ENCODE data around the gene CPSF6. TPM values are rescaled to one million over a fixed set of nuclear protein-coding genes. Genes with fewer than 3 reads are reported as not detected.

Gene CPSF6
- total RNA-seq, 1 experiment from 2014 or later, result 167 TPM

DNA sequence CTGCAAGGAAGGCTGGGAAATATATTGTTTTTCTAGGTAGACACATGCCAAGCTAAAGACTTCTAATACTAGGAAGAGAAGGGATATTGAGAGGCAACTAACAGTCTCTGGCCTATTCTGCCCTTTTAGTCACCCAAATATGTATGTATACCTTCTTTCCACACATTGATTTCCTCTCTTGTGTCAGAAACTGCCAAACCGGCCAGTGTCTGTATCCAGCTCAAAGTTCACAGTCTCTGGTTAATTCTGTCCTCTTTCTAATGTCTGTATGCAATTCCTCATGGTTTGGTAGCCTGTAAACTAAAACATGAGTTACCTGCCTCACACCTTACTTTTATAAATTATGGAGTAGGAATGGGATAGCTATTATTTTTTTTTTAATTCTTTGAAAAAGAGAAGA is 25.2 kb upstream of the CPSF6 start:
- Histone ChIP-seq H3K9me3 (ENCODE audit: low read depth, low read length, poor library complexity, severe bottlenecking) (no peaks in the 10 kb centered on the region), H3K27me3 (replicated peaks; ENCODE audit: insufficient read depth, low read depth, low read length, poor library complexity) (no peaks in the 10 kb centered on the region), H3K4me3 (ENCODE audit: low read depth, low read length, poor library complexity, severe bottlenecking) (no peak overlapping the region), H3K27ac (ENCODE audit: low read depth, low read length, poor library complexity, severe bottlenecking) (no peak overlapping the region), H3K4me1 (ENCODE audit: insufficient read depth, low read length, poor library complexity, severe bottlenecking) (no peaks in the 10 kb centered on the region), H3K36me3 (ENCODE audit: insufficient read depth, low read length, poor library complexity, severe bottlenecking) (no peaks in the 10 kb centered on the region)
- no TSS peak for BruUV-seq (replicated peaks)
- TF ChIP-seq CTCF (conservative IDR thresholded peaks at IDR 0.05; ENCODE audit: low read depth, low read length) (no peak), EZH2 (IDR thresholded peaks at IDR 0.05; ENCODE audit: borderline replicate concordance, low read depth, low read length, poor library complexity, severe bottlenecking) (no peak)
- POLR2A ChIA-PET (ENCODE audit: low non-redundant PET), result no interaction called here
- no peak for DNase-seq (ENCODE audit: low spot score)
- intact Hi-C loops (cut with micrococcal nuclease; ENCODE audit: unreplicated experiment), result no loop called here
- CTCF ChIA-PET, result no interaction called here

DNA sequence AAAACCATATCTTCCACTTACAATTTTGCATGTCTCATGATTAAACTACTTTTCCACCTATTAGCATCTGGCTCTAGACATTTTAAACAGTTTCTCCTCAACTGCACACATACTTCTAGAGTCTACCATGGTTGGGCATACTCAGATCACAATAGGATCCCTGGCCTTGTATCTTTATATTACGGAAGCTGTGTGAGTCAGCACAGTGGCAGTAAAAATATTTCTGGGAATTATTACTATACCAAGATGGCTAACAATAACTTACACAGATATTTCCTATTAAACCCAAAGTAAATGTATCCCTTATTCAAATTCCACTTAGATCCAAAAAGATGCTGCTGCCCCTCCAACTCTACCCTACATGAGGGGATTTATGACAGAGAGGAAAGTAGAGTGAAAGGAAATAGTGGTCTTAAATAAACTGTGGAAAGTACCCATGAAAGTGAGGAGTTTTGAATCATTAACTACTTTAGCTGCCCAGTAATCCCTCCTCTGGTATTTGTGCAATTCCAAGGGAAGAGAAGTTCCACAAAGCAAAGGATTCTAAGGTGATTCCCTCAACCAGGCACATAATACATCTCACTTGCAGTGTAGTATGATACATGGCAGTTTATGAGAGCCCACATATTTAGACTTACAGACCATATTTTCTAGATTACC is 14.0 kb upstream of the CPSF6 start:
- ChIA-PET CTCF (no interaction called here), POLR2A (ENCODE audit: low non-redundant PET) (no interaction called here)
- intact Hi-C loops (cut with micrococcal nuclease; ENCODE audit: unreplicated experiment), result no loop called here
- DNase-seq (ENCODE audit: low spot score), result no peak
- no peak overlapping the region for H3K27ac ChIP-seq (ENCODE audit: low read depth, low read length, poor library complexity, severe bottlenecking)
- H3K4me1 ChIP-seq (ENCODE audit: insufficient read depth, low read length, poor library complexity, severe bottlenecking), result no peaks in the 10 kb centered on the region
- no peaks in the 10 kb centered on the region for H3K36me3 ChIP-seq (ENCODE audit: insufficient read depth, low read length, poor library complexity, severe bottlenecking)
- BruUV-seq (replicated peaks), result no TSS peak
- no peak overlapping the region for H3K4me3 ChIP-seq (ENCODE audit: low read depth, low read length, poor library complexity, severe bottlenecking)
- no peaks in the 10 kb centered on the region for H3K9me3 ChIP-seq (ENCODE audit: low read depth, low read length, poor library complexity, severe bottlenecking)
- TF ChIP-seq CTCF (conservative IDR thresholded peaks at IDR 0.05; ENCODE audit: low read depth, low read length), result no peak
- no peak for TF ChIP-seq EZH2 (IDR thresholded peaks at IDR 0.05; ENCODE audit: borderline replicate concordance, low read depth, low read length, poor library complexity, severe bottlenecking)
- H3K27me3 ChIP-seq (replicated peaks; ENCODE audit: insufficient read depth, low read depth, low read length, poor library complexity), result no peaks in the 10 kb centered on the region

GRCh38 chr12:69231479-69231878 is 7.9 kb upstream of the CPSF6 start:
- CTCF ChIA-PET, result no interaction called here
- TF ChIP-seq CTCF (conservative IDR thresholded peaks at IDR 0.05; ENCODE audit: low read depth, low read length) (no peak), EZH2 (IDR thresholded peaks at IDR 0.05; ENCODE audit: borderline replicate concordance, low read depth, low read length, poor library complexity, severe bottlenecking) (no peak)
- intact Hi-C loops (cut with micrococcal nuclease; ENCODE audit: unreplicated experiment), result no loop called here
- POLR2A ChIA-PET (ENCODE audit: low non-redundant PET), result no interaction called here
- DNase-seq (ENCODE audit: low spot score), result no peak
- Histone ChIP-seq H3K27me3 (replicated peaks; ENCODE audit: insufficient read depth, low read depth, low read length, poor library complexity) (no peaks in the 10 kb centered on the region), H3K36me3 (ENCODE audit: insufficient read depth, low read length, poor library complexity, severe bottlenecking) (no peaks in the 10 kb centered on the region), H3K4me3 (ENCODE audit: low read depth, low read length, poor library complexity, severe bottlenecking) (no peak overlapping the region), H3K4me1 (ENCODE audit: insufficient read depth, low read length, poor library complexity, severe bottlenecking) (no peaks in the 10 kb centered on the region), H3K27ac (ENCODE audit: low read depth, low read length, poor library complexity, severe bottlenecking) (no peak overlapping the region), H3K9me3 (ENCODE audit: low read depth, low read length, poor library complexity, severe bottlenecking) (peaks cover 6% of the 10 kb centered on the region)
- no TSS peak for BruUV-seq (replicated peaks)
